ENCODE data around the gene GPC6.

The GPC6 gene

DNA sequence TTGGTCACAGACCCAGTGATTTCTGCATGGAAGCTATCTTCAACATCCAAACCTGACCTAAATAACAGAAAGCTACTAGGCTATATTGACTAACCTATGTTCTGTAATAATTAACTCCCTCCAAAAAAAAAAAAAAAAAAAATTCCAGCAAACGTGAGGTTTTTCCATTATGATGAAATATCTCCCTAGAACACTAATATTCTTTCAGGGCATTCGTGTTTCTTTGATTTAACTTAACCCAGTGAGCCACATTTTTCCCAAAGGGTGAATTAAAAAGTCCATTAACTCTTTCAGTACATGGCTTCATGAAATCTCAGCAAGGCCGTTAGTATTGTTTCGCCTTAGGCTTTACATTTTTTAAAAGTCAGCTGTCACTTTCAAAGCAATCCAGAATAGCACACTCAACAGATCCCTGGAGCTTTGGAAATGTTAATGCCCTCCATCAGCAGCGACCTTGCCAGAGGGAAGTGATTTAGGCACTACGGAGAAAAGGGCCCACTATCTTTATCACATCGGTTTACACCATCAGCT, 1077.1 kb downstream of the GPC6 start:
- in situ Hi-C loops (cut with MboI; ENCODE audit: low sequenced_read_pairs) = no loop called here

- in situ Hi-C loops (cut with MboI; ENCODE audit: low sequenced_read_pairs) = no loop called here
These were observed 1078.4 kb downstream of the GPC6 start for GRCh38 chr13:94305033-94305432.

DNA sequence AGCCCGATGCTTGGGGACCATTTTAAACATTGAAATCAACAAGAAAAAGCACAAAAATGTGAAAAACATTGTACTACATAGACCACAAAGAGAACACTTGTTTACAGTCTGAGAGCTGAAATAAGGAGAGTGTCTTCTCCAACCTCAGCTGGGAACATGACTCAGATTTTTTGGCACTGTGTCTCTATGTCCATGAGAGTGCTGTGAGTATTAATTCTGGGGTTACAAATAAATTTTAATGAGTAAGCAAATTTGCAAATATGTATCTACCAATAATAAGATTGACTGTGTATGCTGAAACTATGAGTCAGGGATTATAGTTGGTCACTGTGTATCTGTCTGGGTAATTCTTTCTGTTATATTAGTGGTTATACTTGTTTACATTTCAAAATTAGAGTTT, 1078.9 kb downstream of the GPC6 start:
- in situ Hi-C loops (cut with MboI; ENCODE audit: low sequenced_read_pairs) = no loop called here

- in situ Hi-C loops (cut with MboI; ENCODE audit: low sequenced_read_pairs) = no loop called here
These were observed 1079.3 kb downstream of the GPC6 start for GRCh38 chr13:94305934-94306333.

- in situ Hi-C loops (cut with MboI; ENCODE audit: low sequenced_read_pairs) = no loop called here
These were observed 1082.2 kb downstream of the GPC6 start for GRCh38 chr13:94308832-94309231.

GRCh38 chr13:94309576-94309975, 1083.0 kb downstream of the GPC6 start:
- in situ Hi-C loops (cut with MboI; ENCODE audit: low sequenced_read_pairs) = no loop called here

GRCh38 chr13:94309997-94310855, 1083.6 kb downstream of the GPC6 start:
- in situ Hi-C loops (cut with MboI; ENCODE audit: low sequenced_read_pairs) = no loop called here

GRCh38 chr13:94311893-94312292, 1085.3 kb downstream of the GPC6 start:
- in situ Hi-C loops (cut with MboI; ENCODE audit: low sequenced_read_pairs) = no loop called here

DNA sequence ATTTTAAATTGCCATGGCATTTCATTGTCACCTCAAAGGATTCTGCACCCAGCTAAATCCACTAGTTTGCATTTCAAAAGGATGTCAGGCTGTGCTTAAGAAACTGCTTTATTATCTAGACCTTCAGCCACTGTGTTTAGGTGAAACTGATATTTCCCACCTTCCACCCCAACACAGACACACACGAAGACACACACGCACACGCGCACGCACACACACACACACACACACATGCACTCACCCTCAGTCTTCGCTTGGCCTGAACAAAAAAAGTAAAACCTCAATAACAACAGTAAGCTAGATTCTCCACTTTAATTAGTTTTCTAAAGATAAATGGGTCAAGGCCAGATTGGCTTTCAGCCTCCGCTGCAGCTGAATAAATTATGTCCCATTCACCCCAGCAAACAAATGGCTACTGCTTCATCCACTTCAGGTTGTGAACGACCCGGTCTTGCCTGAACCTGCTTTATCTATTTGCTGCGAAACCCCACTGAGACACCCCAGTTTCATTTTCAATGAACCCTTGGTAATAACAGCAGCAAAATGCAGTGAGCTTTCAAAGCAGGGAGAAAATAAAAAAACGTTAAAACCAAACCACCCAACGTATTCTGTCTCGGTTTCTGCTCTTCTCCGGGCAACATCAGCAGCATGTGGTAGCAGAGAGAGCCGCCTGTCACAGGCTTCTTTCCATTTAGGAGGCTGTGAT, 1086.1 kb downstream of the GPC6 start:
- in situ Hi-C loops (cut with MboI; ENCODE audit: low sequenced_read_pairs) = no loop called here

DNA sequence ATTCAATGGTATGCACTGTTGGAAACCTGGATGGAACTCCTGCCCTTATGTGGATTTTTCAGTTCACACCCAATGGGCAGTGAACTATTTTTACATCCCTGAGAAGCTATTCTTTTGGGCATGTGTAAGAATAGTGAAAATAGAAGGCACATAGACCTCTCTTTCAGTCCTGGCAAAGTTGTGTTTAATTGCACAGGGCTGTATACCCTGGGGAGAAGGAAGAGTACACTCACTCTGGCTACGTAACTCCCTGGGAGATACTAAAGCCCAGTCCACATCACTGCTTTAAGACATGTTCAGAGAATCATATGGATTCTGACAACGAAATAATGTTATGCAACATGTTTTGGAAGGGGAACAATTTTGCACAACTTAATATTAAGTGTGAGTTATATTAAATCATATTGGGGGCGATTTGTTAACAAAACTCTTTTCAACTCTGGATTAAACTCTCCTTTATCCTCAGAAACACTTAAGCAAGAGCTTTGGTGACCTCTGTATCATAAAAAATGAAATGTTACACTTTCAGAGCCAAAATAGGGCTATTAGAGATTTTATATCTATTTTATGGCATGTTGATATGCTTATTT, 1086.8 kb downstream of the GPC6 start:
- in situ Hi-C loops (cut with MboI; ENCODE audit: low sequenced_read_pairs) = no loop called here

- in situ Hi-C loops (cut with MboI; ENCODE audit: low sequenced_read_pairs) = no loop called here
These were observed 1087.3 kb downstream of the GPC6 start for GRCh38 chr13:94313926-94314325.

DNA sequence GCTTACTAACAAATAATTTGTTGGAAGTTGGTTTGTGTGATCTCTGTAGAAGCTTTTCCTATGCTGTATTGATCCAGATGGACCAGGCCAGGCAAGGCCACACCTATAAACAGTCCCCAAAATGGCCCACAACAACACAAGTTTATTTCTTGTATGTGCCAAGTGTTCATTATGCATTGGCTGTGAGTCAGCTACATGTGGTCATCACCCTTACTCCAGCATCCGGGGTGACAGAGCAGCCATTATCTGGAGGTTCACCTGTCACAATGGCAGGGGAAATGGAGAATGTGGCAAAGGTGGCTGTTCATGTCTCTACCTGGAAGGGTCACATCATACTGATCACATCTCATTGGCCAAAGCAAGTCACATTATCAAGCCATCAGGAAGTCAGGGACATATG, 1088.6 kb downstream of the GPC6 start:
- in situ Hi-C loops (cut with MboI; ENCODE audit: low sequenced_read_pairs) = no loop called here

- in situ Hi-C loops (cut with MboI; ENCODE audit: low sequenced_read_pairs) = no loop called here
These were observed 1090.5 kb downstream of the GPC6 start for GRCh38 chr13:94317063-94317491.

GRCh38 chr13:94318418-94318817, 1091.8 kb downstream of the GPC6 start:
- in situ Hi-C loops (cut with MboI; ENCODE audit: low sequenced_read_pairs) = no loop called here

GRCh38 chr13:94319501-94319900, 1092.9 kb downstream of the GPC6 start:
- in situ Hi-C loops (cut with MboI; ENCODE audit: low sequenced_read_pairs) = no loop called here

DNA sequence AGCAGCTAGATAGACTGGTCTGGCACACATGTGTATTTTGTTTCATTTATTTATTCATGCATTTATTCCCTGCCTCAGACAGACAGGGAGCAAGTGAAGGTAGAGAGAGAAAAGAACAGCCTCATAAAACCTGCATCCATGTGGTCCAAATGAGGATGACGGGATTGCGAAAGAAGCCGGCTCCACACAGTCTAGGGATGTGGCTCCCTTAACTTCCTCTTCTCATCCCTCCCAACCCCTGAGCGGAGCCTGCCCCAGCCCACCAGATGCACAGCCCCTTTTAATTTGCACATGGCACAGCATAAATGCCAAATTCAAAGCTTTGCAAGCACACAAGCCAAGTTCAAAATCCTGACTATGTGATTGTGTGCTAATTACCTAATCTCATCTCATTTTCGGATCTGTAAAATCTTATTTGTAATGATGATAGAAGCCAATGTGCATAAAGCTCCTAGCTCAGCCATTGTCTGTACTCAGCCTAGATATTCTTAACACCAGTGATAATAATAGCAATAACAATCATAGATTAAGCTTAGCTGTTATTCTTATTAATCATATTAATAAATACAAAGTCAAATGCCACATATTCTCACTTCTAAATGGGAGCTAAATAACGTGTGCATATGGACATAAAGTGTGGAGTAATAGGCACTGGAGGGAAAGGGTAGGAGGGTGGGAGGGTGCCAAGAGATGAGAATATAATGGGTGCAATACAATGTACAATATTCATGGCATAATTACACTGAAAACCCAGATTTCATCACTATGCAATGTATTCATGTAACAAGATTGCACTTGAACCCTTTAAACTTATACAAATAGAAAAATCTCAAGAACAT, 1096.5 kb downstream of the GPC6 start:
- in situ Hi-C loops (cut with MboI; ENCODE audit: low sequenced_read_pairs) = no loop called here

GRCh38 chr13:94323764-94324758, 1097.5 kb downstream of the GPC6 start:
- in situ Hi-C loops (cut with MboI; ENCODE audit: low sequenced_read_pairs) = no loop called here

DNA sequence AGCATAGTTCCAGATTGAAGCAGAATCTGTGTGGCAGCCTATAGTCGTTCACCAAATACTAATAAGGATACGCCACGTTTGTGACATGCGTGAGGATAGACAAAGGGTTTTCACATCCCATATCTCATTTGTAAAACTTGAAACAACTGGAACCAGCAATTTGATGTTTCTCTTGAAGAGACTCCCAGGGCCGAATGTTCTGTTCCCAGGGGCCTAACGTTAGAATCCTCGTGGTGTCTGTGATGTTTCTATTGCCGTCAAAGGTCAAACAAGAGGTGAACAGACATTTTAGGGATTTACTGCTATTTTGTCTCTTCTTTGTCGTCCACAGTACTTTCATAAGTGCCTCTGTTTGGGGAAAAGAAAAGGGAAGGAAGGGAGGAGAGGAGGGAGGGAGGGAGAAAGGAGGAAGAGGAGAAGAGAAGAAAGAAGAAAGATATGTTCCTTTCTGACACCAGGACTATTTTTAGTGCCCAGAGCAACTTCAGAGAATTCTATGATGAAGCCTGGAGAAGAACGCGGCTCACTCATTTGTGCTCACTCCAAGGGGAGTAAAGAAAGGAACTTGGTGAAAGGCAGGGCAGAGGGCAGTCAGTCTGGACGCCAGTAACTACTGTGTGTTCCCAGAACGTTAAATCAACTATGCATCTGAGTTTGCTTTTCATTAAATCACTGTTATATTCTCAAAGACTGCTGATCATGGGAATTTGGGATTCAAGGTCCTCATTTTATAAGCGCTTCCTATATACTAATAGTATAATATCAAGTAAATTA, 1098.3 kb downstream of the GPC6 start:
- in situ Hi-C loops (cut with MboI; ENCODE audit: low sequenced_read_pairs) = no loop called here

GRCh38 chr13:94325650-94326049, 1099.0 kb downstream of the GPC6 start:
- in situ Hi-C loops (cut with MboI; ENCODE audit: low sequenced_read_pairs) = no loop called here
